GM18498 (cell line): ENCODE measurements around the gene MRS2.

Experiments
- ATAC-seq: cut with Tn5 transposase; IDR thresholded peaks from one replicate; pipeline ENCODE4 v1.9.1; 2021; ENCODE audit warnings: mild to moderate bottlenecking, moderate library complexity; ENCODE audit not compliant: unreplicated experiment

MRS2 gene

GRCh38 chr6:24460966-24461365 lies 58.2 kb downstream of the MRS2 start:
- no peak for ATAC-seq

- no peak for ATAC-seq
Measured at GRCh38 chr6:24464253-24465038, 61.7 kb downstream of the MRS2 start.

- ATAC-seq = no peak
Measured at GRCh38 chr6:24469811-24470210, 67.1 kb downstream of the MRS2 start.

- ATAC-seq = no peak
Measured at GRCh38 chr6:24472181-24472580, 69.4 kb downstream of the MRS2 start.
